GM21390 (cell line): ENCODE measurements around the gene ZDHHC7.
"Not testable (repeated sequence)": the region's sequence is repeated elsewhere in the genome, so short reads cannot be mapped to it uniquely, and the experiment has no call there.

Source experiments
- ATAC-seq: cut with Tn5 transposase; IDR thresholded peaks from one replicate; pipeline ENCODE4 v1.9.1; 2021; ENCODE audit not compliant: unreplicated experiment

ZDHHC7 gene, protein sequence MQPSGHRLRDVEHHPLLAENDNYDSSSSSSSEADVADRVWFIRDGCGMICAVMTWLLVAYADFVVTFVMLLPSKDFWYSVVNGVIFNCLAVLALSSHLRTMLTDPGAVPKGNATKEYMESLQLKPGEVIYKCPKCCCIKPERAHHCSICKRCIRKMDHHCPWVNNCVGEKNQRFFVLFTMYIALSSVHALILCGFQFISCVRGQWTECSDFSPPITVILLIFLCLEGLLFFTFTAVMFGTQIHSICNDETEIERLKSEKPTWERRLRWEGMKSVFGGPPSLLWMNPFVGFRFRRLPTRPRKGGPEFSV

DNA sequence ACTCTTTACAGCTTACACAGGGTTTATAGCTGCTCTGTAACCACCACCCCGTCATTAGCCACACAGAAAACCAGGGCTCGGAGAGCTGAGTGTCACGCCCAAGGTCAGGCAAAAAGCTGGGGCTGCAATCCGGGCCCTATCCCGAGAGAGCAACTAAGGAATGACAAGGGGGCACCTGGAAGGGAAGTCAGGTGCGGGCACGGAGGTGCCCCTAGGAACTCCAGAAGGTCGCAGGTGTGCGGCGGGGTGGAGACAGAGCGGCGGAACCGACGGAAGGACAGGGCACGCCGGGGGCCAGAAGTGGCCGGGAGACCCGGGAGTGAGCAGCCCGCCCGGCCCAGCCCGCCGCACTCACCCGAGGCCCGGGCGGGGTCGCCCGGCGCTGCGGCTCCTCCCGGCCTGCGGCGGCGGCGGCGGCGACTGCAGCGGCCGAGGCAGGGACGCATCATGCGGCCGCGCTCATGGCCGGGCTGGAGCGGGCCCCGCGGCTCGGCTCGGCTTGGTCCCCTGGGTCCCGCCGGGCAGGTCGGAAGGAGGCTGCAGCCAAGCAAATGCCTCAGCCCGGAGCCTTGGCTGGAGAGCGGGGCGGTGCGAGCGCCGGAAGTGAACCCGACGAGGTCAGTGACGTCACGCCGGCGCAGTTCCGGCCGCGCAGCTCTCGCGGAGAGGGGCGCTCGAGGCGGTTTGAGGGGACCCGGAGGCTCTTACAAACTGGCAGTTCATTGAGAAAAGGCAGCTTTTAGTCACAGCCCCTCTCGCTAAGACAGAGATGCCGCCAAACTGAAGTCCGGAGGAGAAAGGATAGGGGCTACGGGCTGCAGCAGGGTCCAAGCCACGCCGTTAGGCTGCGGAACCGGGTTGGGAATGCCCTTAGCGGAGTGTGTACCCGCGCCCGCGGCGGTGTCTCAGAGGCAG is at the start of gene ZDHHC7:
Gene ZDHHC7, minus strand, starts transcription at position 605 of the 915 bp plus-strand sequence. CDS start 20,917 bp downstream, outside the sequence.
- ATAC-seq, result peak; percentile 92

DNA sequence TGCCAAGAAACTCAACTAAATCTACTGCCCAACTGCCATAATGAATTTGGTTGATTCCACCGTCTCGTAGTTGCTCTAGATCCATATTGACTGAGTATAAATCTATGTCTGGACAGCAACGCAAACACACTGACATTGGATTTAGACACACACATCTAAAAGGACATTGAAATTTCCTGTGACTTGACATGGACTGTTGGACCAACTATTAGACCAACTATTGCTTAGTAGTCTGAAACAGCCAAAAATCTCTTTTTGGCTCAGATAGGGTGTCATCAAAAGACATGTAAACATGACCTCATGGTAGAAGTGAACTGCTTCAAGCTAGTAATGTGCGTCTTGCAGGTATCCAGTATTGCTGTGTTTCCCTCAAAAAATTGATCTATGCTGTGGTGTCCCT is 47.6 kb upstream of the ZDHHC7 start:
- no peak for ATAC-seq

DNA sequence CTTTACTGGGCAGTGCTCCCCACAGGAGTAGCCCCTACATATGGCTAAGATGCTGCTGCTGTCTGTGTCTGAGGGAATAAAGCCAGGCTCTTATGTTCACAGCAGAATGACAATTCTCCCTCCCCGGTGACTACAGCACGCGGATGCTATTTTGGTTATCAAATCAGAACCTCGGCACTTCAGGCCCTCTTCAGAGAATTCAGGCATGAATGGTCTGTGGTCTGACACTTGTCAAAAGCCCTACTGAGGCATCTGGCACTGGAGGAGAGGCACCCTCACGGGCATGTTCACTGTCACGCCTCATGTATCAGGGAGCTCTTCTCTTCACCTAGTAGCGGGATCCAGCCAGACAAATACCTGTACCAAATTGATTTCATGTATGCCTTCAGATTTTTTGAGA is 46.6 kb upstream of the ZDHHC7 start:
- no peak for ATAC-seq

DNA sequence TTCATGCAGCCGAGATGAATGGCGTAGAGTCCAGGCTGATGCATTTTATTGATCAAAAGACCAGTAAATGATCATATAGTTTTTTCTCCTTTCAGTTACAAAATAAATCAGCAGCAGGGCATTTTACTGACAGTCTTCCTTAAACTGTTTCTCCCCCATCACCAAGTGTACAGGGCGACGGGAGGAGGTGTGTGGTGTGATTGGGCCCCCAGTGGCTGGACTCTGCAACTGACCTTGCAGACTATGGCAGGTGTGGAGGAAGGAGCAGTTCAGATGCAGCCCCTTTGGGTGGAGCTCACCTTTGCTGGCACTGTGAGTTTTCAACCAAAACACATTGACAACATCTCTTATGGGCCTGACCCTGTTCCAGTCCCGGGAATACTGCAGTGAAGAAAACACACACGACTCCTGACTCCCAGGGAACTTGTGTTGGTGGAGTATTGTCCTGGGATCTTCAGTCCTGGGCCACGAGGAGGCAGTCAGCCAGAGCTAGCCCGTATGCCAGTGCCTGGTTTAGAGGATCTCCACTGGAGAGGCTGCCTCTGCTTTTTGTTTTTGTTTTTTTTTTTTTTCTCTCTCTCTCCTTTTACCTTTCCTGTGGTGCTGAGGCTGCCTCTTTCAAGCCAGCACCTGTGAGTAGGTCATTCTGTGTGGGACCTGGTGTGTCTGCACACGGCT is 46.0 kb upstream of the ZDHHC7 start:
- ATAC-seq, result no peak

DNA sequence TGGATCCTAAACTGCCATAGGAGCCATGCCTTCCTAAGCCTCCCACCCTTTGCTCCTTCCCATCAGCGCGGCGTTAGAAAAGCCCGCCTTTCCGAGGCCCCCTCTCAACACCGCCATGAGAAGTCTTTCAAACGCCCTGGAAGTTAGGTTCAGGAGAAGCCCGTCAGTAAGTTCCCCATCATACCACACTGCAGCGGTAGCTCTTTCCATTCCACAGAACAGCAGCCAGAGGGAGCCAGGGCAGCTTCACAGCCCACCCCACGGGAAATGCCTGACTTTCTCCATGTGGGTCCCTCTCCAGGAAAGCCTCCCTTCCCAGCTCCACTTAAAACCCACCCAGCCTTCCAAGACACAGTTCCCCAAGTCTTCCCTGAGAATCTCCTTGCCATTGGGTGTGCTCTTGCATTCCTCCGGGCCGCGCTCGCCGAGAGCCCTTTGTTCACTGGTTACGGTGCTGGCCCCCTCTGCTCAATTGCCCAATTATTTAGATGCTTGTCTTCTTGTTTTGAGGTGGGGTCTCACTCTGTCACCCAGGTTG is 44.9 kb upstream of the ZDHHC7 start:
- ATAC-seq, result no peak

DNA sequence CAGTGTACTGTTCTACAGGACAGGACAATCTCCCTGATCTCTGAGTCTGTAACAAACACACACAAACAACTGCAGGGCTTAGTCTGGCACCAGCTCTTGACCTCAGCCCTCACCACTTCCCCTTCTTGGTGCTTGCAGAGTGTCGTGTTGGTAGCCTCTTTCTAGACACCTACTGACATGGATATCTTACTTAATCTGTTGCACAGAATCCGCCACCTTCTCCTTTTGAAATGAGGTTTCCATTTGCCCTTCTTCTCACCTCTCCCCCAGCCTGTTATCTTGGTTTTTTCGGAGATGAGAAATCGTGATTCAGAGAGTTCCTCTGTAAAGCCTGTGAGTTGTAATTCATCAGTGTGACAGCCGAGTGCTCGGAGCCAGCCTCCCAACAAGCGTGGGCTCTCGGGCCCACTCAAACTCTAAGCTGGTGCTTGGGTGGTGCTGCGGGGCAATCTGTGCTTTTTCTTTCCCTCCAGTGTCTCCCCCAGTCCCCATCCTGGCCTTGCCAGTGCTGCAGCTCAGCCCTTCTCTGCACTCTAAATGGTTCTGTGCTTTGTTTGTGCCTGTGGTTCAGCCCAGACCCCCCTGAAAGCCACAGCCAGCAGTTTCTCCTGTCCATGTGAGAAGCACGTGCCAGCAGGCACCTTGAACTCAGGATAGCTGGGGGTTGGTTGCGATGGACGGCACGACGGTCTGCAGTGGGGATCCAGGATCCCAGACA is 44.3 kb upstream of the ZDHHC7 start:
- peak; percentile 91 for ATAC-seq

DNA sequence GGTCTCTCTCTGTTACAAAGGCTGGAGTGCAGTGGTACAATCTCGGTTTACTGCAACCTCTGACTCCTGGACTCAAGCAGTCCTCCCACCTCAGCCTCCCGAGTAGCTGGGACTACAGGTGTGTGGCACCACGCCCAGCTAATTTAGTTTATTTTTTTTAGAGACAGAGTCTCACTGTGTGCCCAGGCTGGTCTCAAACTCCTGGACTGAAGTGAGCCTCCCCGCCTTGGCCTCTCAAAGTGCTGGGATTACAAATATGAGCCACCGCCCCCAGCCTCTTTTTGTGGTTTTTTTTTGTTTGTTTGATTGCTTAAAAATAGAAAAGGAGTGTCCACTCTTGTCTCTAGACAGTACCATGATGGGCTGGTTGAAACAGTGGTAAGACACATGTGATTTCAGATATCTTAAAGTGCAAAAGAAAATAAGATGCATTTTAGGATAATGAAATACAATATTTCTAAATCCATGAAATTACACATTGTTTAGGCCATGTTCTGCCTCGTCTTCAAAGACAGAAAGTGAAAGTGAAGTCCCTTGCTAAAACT is 43.7 kb upstream of the ZDHHC7 start:
- ATAC-seq, result no peak

DNA sequence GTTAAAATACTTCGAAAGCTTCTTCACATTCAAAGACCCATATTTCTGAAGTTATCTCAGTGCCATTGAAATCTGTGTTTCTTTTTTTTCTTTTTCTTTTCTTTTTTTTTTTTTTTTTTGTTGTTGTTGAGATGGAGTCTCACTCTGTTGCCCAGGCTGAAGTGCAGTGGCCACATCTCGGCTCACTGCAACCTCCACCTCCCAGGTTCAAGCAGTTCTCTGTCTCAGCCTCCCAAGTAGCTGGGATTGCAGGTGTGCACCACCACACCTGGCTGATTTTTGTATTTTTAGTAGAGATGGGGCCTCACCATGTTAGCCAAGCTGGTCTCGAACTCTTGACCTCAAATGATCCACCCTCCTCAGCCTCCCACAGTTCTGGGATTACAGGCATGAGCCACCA is 43.0 kb upstream of the ZDHHC7 start:
- ATAC-seq, result not testable (repeated sequence)

DNA sequence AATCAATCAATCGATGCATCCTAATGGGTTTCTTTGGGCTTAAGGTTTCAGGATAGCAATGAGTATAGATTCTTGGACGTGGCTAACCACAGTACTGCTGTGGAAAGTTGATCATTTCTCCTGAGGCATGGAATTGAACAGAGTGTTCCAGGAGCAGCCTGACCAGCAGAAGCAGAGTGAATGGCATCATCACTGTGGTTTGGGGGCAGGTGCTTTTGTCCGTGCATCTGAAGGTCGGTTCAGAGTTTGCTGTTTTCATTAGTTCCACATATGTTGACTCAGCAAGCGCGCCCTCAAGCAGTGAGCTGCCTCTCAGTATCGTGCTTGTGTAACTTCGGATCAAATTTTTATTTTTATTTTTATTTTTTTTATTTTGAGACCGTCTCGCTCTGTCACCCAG is 41.2 kb upstream of the ZDHHC7 start:
- no peak for ATAC-seq

DNA sequence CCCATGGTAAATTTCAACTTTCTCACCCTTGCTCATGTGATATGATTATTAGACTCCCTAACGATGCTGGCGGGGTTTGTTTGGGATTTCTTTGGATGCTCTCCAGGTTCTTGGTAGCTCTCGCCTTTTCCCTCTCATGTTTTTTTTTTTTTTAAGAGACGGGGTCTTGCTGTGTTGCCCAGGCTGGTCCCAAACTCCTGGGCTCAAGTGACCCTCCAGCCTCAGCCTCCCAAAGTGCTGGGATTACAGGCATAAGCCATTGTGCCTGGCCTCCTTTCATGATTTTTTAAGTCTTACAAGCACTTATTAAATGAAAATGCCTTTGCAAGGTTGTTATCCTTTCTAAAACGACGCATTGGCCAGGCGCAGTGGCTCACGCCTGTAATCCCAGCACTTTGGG is 40.3 kb upstream of the ZDHHC7 start:
- no peak for ATAC-seq

DNA sequence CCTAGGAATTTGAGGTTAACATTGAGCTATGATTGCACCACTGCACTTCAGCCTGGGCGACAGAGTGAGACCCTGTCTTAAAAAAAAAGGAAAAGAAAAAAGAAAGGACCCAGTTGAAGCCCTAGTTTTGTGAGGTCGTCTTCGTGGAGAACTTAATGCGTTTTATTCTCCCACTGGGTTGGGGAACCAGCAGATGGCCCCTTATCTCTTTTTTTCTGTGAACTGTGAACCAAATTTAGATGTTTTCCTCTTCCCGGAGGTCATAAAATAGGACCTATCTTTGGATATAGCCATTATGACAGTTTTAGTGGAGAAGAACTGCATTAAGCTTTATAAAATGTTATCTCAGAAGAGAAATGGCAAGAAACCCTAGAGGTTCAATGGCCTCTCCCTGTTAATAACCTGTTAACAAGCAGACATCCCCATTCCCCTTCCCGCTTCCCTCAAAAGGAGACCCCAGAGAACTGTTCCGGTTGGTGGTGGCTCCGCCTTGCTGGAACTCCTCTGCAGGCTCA is 39.8 kb upstream of the ZDHHC7 start:
- no peak for ATAC-seq

DNA sequence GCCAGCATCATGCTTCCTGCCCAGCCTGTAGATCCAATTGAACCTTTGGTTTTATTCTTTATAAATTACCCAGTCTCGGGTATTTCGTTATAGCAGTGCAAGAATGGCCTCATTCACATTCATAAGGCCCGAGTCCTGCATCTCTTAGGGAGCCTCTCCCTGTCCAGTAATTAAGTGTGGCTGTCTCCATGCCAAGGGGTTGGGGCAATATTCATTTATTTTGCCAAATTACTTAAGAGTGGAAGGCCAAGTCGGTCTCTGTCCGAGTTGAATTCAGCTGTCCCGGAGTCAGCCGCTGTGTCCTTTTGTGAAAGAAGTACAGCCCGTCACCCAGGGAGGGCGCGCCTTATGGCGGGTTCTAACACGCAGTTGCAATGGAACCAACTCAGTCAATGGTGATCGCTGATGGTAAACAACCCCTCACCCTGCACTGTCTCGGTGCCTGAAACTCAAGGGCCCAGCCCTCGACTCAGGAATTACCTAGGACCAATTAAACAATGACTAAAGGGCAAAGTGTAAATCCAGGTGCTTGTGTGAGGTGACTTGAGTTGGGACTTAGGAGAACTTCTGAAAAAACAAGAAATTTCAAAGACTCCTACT is 38.5 kb upstream of the ZDHHC7 start:
- no peak for ATAC-seq

DNA sequence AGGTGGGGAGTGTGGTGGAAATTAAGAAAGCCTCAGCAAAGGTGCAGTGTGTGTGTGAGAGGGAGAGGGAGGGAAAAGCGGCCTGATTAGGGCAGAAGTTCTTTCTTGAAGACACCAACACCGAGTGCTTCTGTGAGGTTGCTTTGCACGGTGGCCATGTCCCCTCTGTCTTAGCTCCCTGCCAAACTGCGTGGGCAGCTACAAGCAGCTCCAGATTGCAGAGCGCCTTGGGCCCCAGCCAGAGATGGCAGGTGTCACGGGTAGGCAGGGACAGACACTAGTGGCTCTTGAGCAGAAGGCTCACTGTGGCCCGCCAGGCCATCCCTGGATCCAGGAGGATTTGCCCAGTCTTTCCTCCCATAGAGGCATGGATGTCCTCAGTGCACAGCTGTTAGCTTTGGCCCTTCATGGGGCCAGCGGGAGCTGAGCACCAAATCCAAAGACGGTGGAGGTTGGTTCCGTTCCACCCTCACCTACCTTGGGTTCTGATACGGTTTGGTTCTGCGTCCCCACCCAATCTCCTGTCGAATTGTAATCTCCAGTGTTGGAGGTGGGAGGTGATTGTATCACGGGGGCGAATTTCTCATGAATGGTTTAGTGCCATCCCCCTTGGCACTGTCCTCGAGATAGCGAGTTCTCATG is 37.7 kb upstream of the ZDHHC7 start:
- no peak for ATAC-seq

DNA sequence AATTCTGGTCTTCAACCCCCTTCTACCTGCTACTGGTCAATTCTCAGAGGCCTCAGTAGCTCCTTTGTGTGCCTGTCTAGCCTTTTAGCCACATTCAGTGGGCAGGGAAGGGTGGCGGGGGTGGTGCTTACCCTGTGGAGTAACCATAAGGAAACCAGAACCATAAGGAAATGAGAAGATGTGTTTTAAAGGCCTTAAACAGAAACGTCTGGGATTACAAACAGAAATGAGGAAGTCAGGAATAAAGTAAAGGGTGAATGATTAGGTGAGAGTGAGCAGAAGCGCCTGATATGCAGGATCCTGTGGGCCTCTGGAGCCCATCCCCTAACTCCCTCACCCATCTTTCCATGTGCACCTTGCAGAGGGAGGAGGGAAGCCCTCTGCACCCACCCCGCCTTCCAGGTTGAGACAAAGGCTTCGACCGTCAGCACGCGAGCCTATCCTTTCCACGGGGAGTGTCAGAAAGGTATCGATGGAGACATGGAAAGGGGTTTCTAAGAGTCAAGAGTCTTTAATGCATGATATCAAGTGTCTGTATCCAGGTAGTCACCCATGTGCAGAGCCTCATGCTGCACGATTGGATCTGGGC is 36.6 kb upstream of the ZDHHC7 start:
- ATAC-seq, result no peak

DNA sequence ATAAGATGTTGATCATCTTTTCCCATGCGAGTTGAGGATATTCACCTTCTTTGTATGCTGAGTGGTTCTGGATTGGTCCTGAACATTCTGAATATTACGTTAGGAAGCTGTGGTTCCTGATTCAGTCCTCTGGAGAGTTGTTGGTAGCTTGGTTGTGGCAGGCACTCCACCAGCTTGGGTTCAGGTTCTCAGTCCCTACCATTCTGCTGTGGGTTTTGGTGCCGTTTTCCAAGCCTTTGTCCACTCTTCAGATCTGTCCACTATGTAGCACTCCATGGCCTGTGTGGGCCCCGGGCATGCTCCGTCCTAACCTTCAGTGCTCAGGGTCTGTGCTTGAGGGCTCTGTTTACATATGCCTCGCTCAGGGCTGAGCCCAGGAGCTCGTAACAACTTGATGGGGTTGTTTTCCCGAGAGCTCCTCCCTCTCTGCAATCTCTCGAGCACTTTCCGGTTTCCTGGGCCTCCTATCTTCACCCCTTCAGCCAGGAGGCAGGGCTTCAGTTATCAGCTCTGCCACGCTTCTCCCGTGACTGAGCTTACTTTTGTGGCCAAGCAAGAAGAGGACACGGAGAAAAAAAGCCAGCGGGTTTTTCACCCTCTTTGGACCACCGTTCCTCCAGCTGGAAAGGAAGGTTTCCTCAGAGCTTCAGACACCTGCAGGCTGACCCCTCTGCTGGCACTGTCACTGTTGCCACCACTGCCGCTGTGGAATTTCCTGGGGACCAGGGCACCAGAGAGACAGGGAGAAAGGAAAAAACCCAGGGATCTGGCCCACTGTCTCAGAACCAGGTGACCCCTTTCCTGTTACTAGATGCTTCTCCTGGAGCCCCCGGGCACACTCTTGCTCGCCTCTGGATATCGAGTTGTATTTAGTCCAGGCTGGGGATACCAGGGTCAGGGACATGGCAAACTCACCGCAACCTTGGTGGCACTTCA is 35.9 kb upstream of the ZDHHC7 start:
- no peak for ATAC-seq

DNA sequence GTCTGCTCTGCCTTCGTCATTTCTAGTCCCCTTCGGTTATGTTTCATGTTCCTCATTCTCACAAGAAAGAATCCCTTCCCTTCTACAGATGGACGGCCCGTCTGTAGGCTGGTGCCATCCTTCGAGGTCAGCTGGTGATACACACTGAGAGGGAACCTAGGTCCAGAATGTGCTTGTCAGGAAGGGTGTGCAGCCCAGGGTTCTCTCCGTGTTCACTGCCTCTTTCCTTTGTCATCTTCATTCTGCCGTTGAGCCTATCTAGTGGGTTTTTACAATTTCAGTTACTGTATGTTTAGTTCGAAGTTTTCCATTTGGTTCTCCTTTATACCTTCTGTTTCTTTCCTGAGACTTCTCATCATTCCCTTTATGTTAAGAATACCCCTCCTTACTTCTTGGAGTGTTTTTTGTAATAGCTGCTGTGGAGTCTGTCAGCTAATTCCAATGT is 35.2 kb upstream of the ZDHHC7 start:
- ATAC-seq, result no peak

DNA sequence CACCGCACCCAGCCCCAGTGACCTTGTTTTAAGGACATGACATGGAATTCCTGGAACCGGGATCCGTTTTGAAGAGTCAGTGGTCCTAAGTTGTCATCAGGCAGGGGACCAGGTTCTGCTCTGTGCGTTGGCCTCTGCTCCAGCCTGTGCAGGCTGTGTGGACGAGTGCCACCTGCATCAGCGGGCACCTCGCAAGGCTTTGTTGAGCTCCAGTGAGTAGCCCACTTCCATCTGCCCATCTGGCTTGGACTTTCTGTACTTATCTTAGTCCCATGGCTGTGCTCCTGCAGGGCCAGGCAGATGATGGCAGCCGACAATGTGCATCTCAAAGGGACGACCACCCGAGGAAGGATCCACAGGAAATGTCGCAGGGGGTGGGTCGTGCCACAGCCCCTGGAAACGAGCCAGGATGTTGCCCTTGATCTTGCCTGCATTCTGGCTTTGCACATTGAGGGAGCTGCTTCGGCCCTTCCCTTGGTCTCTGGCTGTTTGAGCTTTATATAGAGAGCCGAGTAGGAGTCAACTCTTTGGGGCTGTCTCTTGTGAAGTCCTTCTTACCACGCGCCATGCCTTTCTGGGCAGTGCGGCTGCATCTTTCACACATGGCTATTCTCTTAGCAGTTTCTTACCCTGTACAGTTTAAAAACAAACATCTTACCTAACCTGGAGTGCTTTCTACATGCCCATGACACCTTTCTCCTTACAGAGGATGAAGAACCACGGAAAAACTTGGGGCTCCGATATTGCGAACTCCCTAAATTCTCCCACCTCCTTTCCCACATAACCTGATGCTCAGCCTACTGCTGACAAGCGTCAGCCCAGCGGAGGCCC is 34.5 kb upstream of the ZDHHC7 start:
- no peak for ATAC-seq
